HCT116 (cell line): Measurements from ENCODE around the gene FCHO1.

Experiments
- POLR2A ChIP-seq: IDR thresholded peaks from 2 replicates; pipeline ENCODE4 v1.7.0; 2011; ENCODE audit warnings: borderline replicate concordance; ENCODE audit not compliant: insufficient read depth, insufficient read length; ENCODE audit errors: extremely low read depth
- SRF ChIP-seq: IDR thresholded peaks from 2 replicates; pipeline ENCODE4 v1.6.1; 2012; ENCODE audit warnings: low read depth
- YY1 ChIP-seq: IDR thresholded peaks from 2 replicates; pipeline ENCODE4 v1.6.1; 2011; ENCODE audit warnings: low read length, low read depth, moderate library complexity, mild to moderate bottlenecking; ENCODE audit not compliant: insufficient replicate concordance; ENCODE audit errors: extremely low read depth
- TF ChIP-seq, protein P1 (sequence below), 3 experiments: fragments of 200-600 bp in 1 of 3; sonication (generic) in 1 of 3; IDR thresholded peaks in 2 of 3; conservative IDR thresholded peaks in 1 of 3; 2 replicates each; pipeline ENCODE4 v1.5.1; 2012 to 2017; ENCODE audit warnings: low read depth in 2 of 3, low read length in 2 of 3, antibody characterized with exemption in 1 of 3, borderline replicate concordance in 1 of 3, control low read depth in 1 of 3, mild to moderate bottlenecking in 1 of 3, mixed read lengths in 1 of 3, mixed run types in 1 of 3, moderate library complexity in 1 of 3; ENCODE audit not compliant: insufficient read depth in 1 of 3

DNA sequence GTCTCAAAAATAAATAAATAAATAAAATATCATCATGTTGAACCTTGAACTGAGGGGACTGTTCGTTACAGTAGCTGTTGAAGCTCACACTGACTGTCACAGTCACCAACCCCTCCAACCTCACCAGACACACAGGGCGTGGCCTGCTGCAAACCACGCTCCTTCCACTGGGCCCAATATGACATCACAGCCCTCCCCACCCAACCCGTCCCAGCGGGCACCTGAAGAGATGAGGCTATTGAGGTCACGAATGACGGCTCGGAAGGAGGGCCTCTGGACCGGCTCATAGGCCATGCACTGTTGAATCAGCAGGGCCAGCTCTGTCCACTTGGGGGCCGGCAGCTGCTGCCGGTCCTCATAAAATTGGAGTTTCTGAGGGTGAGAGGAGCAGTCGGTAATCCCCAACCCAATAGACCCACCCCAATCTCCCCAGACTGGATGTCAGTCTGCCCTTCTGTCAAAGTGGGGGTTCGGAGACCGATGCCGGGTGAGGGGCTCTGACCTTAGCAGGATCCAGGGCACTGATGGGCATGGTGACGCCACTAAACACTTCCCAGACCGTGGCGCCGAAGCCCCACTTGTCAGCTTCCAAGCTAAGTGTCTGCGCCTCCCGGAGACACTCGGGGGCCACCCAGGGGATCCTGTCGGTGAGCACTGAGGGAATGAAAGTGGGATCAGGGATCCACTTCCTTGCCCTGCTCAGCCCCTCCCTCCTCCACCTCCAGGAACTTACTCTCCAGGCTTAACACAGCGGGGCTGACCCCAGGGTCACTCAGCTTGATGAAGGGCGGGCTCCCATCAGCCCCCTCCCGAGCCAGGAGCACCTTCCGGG lies 83.3 kb downstream of the FCHO1 start:
- TF ChIP-seq, protein P1, sequence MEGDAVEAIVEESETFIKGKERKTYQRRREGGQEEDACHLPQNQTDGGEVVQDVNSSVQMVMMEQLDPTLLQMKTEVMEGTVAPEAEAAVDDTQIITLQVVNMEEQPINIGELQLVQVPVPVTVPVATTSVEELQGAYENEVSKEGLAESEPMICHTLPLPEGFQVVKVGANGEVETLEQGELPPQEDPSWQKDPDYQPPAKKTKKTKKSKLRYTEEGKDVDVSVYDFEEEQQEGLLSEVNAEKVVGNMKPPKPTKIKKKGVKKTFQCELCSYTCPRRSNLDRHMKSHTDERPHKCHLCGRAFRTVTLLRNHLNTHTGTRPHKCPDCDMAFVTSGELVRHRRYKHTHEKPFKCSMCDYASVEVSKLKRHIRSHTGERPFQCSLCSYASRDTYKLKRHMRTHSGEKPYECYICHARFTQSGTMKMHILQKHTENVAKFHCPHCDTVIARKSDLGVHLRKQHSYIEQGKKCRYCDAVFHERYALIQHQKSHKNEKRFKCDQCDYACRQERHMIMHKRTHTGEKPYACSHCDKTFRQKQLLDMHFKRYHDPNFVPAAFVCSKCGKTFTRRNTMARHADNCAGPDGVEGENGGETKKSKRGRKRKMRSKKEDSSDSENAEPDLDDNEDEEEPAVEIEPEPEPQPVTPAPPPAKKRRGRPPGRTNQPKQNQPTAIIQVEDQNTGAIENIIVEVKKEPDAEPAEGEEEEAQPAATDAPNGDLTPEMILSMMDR (IDR thresholded peaks at IDR 0.05 in 2 of 3, conservative IDR thresholded peaks at IDR 0.05 in 1 of 3; ENCODE audit: borderline replicate concordance in 1 of 3, insufficient read depth in 1 of 3, low read depth in 2 of 3, low read length in 2 of 3): peak in 2 of 3 experiments; percentile 26 to 35; a peak in 3 of 6 replicates
- no peak for TF ChIP-seq POLR2A
- TF ChIP-seq SRF: no peak
- no peak for TF ChIP-seq YY1
